GM12891 (cell line): ENCODE data around the gene ARHGAP8.

ENCODE experiments used
- POLR2A ChIP-seq: IDR thresholded peaks from 2 replicates; pipeline ENCODE4 v1.6.1; 2011; ENCODE audit warnings: low read depth, low read length, control low read depth
- POLR2AphosphoS5 ChIP-seq: IDR thresholded peaks from 2 replicates; pipeline ENCODE4 v1.6.1; 2011; ENCODE audit warnings: low read depth, low read length, control low read depth
- POU2F2 ChIP-seq: IDR thresholded peaks from 2 replicates; pipeline ENCODE4 v1.6.1; 2011; ENCODE audit warnings: low read depth, mild to moderate bottlenecking, control low read depth, low read length, moderate library complexity
- SPI1 ChIP-seq: IDR thresholded peaks from 2 replicates; pipeline ENCODE4 v1.6.1; 2011; ENCODE audit warnings: low read depth, low read length, control low read depth
- TAF1 ChIP-seq: IDR thresholded peaks from 2 replicates; pipeline ENCODE4 v1.6.1; 2011; ENCODE audit warnings: low read depth, low read length, control low read depth

DNA sequence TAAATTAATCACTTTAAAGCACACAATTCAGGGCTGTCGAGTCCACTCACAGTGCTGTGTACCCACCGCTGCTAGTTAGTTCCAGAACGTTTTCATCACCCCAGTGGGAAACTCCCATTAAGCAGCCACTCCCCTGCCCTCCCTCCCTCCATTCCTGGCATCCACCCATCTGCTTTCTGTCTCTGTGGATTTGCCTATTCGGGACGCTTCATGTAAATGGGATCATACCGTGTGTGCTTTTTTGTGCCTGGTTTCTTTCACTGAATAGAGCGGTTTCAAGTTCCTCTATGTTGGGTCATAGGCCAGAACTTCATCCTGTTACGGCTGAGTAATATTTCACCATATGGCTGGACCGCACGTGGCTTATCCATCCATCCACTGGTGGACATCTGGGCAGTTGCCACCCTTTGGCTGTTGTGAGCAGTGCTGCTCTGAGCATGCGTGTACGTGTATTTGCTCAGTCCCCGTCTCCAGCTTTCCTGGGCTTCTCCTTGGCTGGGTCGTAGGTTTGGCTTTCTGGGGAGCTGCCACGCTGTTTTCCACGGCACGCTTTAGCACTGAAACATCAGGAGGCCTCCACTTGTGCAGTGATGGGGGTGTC, 30.1 kb downstream of the ARHGAP8 start:
- no peak for TF ChIP-seq POLR2A
- TF ChIP-seq SPI1 = no peak
- no peak for TF ChIP-seq POLR2AphosphoS5
- no peak for TF ChIP-seq TAF1
- TF ChIP-seq POU2F2 = no peak
